A549 (cell line): ENCODE measurements around the gene LGALS1. TPM values are rescaled to one million over a fixed set of nuclear protein-coding genes. Genes with fewer than 3 reads are reported as not detected.

Experiments used
- ATAC-seq, 2 experiments: fragments of 200-7000 bp in 1 of 2; fragments of >200 bp in 1 of 2; cut with Nextera tagmentation in 1 of 2; cut with Tn5 transposase in 1 of 2; 3 replicates each; pipeline versions ENCODE4 v1.8.0 to v1.9.1; 2018 to 2020; ENCODE audit warnings: mild to moderate bottlenecking in 1 of 2, moderate library complexity in 1 of 2
- CTCF ChIA-PET: fragments of 300-600 bp; sonication (Branson Sonifier 250); formaldehyde crosslinking; extraction: SDS; loops from one replicate; lab custom pipeline; 2021; ENCODE audit warnings: antibody characterized with exemption, inconsistent platforms; lab: Yijun Ruan, JAX
- POLR2A ChIA-PET: fragments of 350-600 bp; formaldehyde crosslinking; extraction: SDS; loops from one replicate; lab custom pipeline; 2021; ENCODE audit warnings: antibody characterized with exemption, inconsistent platforms; lab: Yijun Ruan, JAX
- DNase-seq, 2 experiments: peaks; one replicate each; pipeline versions ENCODE4 v3.0.0 to v3.0.0-alpha.2; 2011 to 2016; ENCODE audit warnings: low read depth in 1 of 2, low spot score in 1 of 2
- FAIRE-seq: peaks from 2 replicates; lab custom pipeline; 2011; peaks lifted over from hg19 to GRCh38; lab: Jason Lieb, UNC
- H3K27ac ChIP-seq, 2 experiments: fragments of >200 bp; sonication (Bioruptor Twin); formaldehyde crosslinking; 3 replicates each; pipeline ENCODE4 v1.5.1; 2016 to 2017
- H3K4me1 ChIP-seq: fragments of >200 bp; sonication (Bioruptor Twin); formaldehyde crosslinking; 3 replicates; pipeline ENCODE4 v1.6.1; 2016
- H3K4me2 ChIP-seq: fragments of >200 bp; sonication (Bioruptor Twin); formaldehyde crosslinking; 3 replicates; pipeline ENCODE4 v1.6.1; 2016
- H3K4me3 ChIP-seq: fragments of >200 bp; sonication (Bioruptor Twin); formaldehyde crosslinking; 3 replicates; pipeline ENCODE4 v1.5.1; 2016
- H3K9me3 ChIP-seq: fragments of >200 bp; sonication (Bioruptor Twin); formaldehyde crosslinking; 3 replicates; pipeline ENCODE4 v1.6.1; 2016
- CBX2 ChIP-seq: fragments of 200-600 bp; sonication (generic); IDR thresholded peaks from 2 replicates; pipeline ENCODE4 v1.6.1; 2016; ENCODE audit warnings: low read depth, mild to moderate bottlenecking, borderline replicate concordance
- CTCF ChIP-seq: fragments of >200 bp; sonication (Bioruptor Twin); formaldehyde crosslinking; IDR thresholded peaks from 3 replicates; pipeline ENCODE4 v1.5.1; 2016
- EHF ChIP-seq: fragments of 250-450 bp; sonication (Bioruptor Pico); IDR thresholded peaks from 2 replicates; pipeline ENCODE4 v1.5.0; 2020; ENCODE audit warnings: mild to moderate bottlenecking
- EHMT2 ChIP-seq: fragments of 200-600 bp; sonication (generic); IDR thresholded peaks from 2 replicates; pipeline ENCODE4 v1.6.1; 2016; ENCODE audit warnings: antibody characterized with exemption, low read depth, mild to moderate bottlenecking, moderate library complexity
- FOSB ChIP-seq: fragments of 250-450 bp; sonication (Bioruptor Pico); IDR thresholded peaks from 2 replicates; pipeline ENCODE4 v1.5.0; 2020; ENCODE audit warnings: mild to moderate bottlenecking, moderate library complexity
- HEYL ChIP-seq: fragments of 250-450 bp; sonication (Bioruptor Pico); IDR thresholded peaks from 2 replicates; pipeline ENCODE4 v1.8.0; 2021; ENCODE audit warnings: mild to moderate bottlenecking, moderate library complexity
- HMGXB4 ChIP-seq: fragments of 250-450 bp; sonication (Bioruptor Pico); IDR thresholded peaks from 2 replicates; pipeline ENCODE4 v1.5.0; 2021; ENCODE audit warnings: mild to moderate bottlenecking, moderate library complexity, borderline replicate concordance
- JUN ChIP-seq, 2 experiments: fragments of >200 bp; sonication (Bioruptor Twin); formaldehyde crosslinking; IDR thresholded peaks; 2 replicates in 1 of 2; 3 replicates in 1 of 2; pipeline ENCODE4 v1.6.1; 2016 to 2017
- MAZ ChIP-seq: fragments of 150-350 bp; IDR thresholded peaks from 2 replicates; pipeline ENCODE4 v1.6.1; 2014; ENCODE audit warnings: antibody characterized with exemption, low read depth, low read length, borderline replicate concordance
- NR3C1 ChIP-seq: fragments of >200 bp; sonication (Bioruptor Twin); formaldehyde crosslinking; IDR thresholded peaks from 3 replicates; pipeline ENCODE4 v1.6.1; 2017
- PHF8 ChIP-seq: fragments of 200-600 bp; sonication (generic); IDR thresholded peaks from 2 replicates; pipeline ENCODE4 v1.6.1; 2016; ENCODE audit warnings: low read depth, mild to moderate bottlenecking, antibody characterized with exemption, moderate library complexity, borderline replicate concordance
- POLR2A ChIP-seq: IDR thresholded peaks from 2 replicates; pipeline ENCODE4 v1.6.1; 2012; ENCODE audit warnings: mild to moderate bottlenecking, low read length
- POLR2AphosphoS2 ChIP-seq: conservative IDR thresholded peaks from 2 replicates; pipeline ENCODE4 v1.6.1; 2012; ENCODE audit warnings: low read length, improper control_type of control experiment, inconsistent platforms
- RAD21 ChIP-seq, 2 experiments: fragments of >200 bp in 1 of 2; sonication (Bioruptor Twin) in 1 of 2; formaldehyde crosslinking in 1 of 2; IDR thresholded peaks in 1 of 2; conservative IDR thresholded peaks in 1 of 2; 2 replicates in 1 of 2; 3 replicates in 1 of 2; pipeline ENCODE4 v1.6.1; 2012 to 2018; ENCODE audit warnings: inconsistent platforms in 1 of 2
- RARB ChIP-seq: fragments of 250-450 bp; sonication (Bioruptor Pico); IDR thresholded peaks from 2 replicates; pipeline ENCODE4 v1.8.0; 2021; ENCODE audit warnings: mild to moderate bottlenecking, moderate library complexity
- RNF2 ChIP-seq: fragments of 200-600 bp; sonication (generic); IDR thresholded peaks from 2 replicates; pipeline ENCODE4 v1.6.1; 2016; ENCODE audit warnings: low read depth, mild to moderate bottlenecking, antibody characterized with exemption, moderate library complexity, borderline replicate concordance
- SMC3 ChIP-seq: fragments of >200 bp; sonication (Bioruptor Twin); formaldehyde crosslinking; IDR thresholded peaks from 3 replicates; pipeline ENCODE4 v1.6.1; 2018; ENCODE audit warnings: inconsistent platforms
- TP53 ChIP-seq: fragments of 250-450 bp; sonication (Bioruptor Pico); IDR thresholded peaks from 2 replicates; pipeline ENCODE4 v1.5.0; 2021; ENCODE audit warnings: mild to moderate bottlenecking, moderate library complexity
- ZFP36 ChIP-seq: fragments of 450-650 bp; IDR thresholded peaks from 2 replicates; pipeline ENCODE4 v1.6.1; 2014; ENCODE audit warnings: borderline replicate concordance; ENCODE audit not compliant: partially characterized antibody
- WGBS: methylation state at CpG from one replicate; pipeline ENCODE4 v1.1.6; 2017; ENCODE audit errors: missing lambda C conversion rate; 5-methylcytosine and 5-hydroxymethylcytosine counted together
- polyA plus RNA-seq, 4 experiments: library from polyadenylated mRNA; depleted of rRNA in 3 of 4; stranded (reverse); fragments of >200 nt; fragmentation: RNase III in 1 of 4; extraction: RNeasy Plus Mini Kit Qiagen cat#74134 plus additional on column Dnase treatment in 1 of 4; gene quantifications; 2 replicates in 3 of 4; 3 replicates in 1 of 4; pipeline ENCODE4 v1.2.3, GENCODE V29; 2011 to 2017
- TF ChIP-seq, protein P1 (sequence below): IDR thresholded peaks from 2 replicates; pipeline ENCODE4 v1.6.1; 2012

LGALS1 gene
- polyA plus RNA-seq, 2 of the 4 experiments (the other 2 are of a cell fraction), result 584 to 1,477 TPM

DNA sequence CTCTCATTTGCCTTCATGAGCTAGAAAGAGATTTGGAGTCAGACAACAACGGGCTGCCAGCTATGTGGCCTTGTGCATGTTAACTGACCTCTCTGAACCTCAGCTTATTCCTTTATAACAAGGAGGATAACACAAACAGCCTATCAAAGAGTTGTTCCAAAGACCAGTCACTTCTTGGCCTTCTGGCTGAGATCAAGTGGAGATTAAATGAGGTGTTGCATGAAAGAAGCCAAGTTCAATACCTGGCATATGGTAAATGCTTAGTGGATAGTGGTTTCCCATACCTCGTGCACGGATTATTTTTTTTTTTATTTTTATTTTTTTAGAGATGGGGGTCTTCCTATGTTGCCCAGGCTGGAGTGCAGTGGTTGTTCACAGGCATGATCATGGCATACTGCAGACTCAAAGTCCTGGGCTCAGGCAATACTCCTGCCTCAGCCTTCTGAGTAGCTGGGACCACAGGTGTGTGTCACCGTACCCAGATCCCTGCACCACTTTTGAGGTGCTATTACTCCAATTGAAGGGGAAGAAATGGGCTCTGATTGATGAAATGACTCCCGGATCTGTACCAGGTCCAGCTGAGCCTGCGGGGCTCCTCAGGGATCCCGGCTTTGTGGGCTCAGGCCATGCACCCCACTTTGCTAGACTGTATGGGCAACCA, 4.9 kb downstream of the LGALS1 start:
- TF ChIP-seq JUN (IDR thresholded peaks at IDR 0.05) (0 out of 5 replicates have a peak, but pooled peaks of 1 of the 2 experiments have one; percentile 14), CBX2 (no peak)
- TF ChIP-seq, all 56 proteins: peak for 1
- WGBS, result 82% methylated on average over 6 of the region's 7 CpGs
- Histone ChIP-seq H3K4me3 (no peak overlapping the region), H3K9me3 (no peaks in the 10 kb centered on the region), H3K4me2 (no peak overlapping the region; the same call in 2 of the 3 replicates), H3K27ac (peak overlapping the region in 1 of 2 experiments; percentile 77; a peak in 4 of 6 replicates), H3K4me1 (peaks cover 29% of the 10 kb centered on the region)
- CTCF ChIA-PET, result interaction anchor here (0.8 to 15.2 kb wide), 12 partner anchors 13 to 146 kb away, joined by 3 to 152 read pairs (median 8); partner anchors contain the start of gene PDXP
- DNase-seq, result no peak
- no peak for FAIRE-seq
- POLR2A ChIA-PET, result interaction anchor here (1.5 kb wide), 1 partner anchor 22 kb away, joined by 4 read pairs; the partner anchor contains the start of gene PDXP
- no peak for ATAC-seq

DNA sequence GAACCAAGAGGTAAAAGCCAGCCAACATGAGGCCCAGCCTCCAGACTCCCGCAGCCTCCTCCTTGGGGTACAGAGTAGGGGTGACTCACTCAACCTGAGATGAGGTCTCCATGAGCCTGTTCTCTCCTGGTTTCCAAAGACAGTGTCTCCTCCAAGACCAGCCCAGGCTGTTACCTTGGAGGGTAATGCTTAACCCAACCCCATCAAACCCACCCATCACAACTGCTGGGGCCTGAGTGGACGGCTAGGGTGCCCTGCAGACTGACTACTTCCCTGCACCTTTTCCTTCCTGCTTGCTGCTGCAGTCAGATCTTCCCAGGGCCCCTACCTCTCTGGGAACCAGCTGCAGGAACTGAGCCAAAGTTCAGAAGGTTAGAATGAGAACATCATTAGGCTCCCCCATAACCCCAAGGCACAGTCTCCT, 5.6 kb downstream of the LGALS1 start:
- Histone ChIP-seq H3K27ac (peak overlapping the region; percentile 42 to 77), H3K9me3 (no peaks in the 10 kb centered on the region), H3K4me2 (peak overlapping the region; percentile 33), H3K4me1 (peaks cover 29% of the 10 kb centered on the region), H3K4me3 (no peak overlapping the region)
- FAIRE-seq (no peak), DNase-seq (no peak), ATAC-seq (no peak; a peak in 2 of 6 replicates)
- ChIA-PET CTCF (interaction anchor here (0.5 to 15.2 kb wide), 29 partner anchors 10 to 145 kb away, joined by 3 to 152 read pairs (median 4); partner anchors contain the start of genes PDXP and TRIOBP), POLR2A (interaction anchor here (1.5 to 1.8 kb wide), 2 partner anchors 22 to 38 kb away, joined by 4 to 9 read pairs; partner anchors contain the start of gene PDXP)
- no CpG with 5 or more reads among the region's 2 CpGs for WGBS
- TF ChIP-seq HMGXB4 (CRISPR knock-in tag) (no peak), FOSB (no peak), RARB (no peak), JUN (IDR thresholded peaks at IDR 0.05) (no peak), NR3C1 (no peak), TP53 (CRISPR knock-in tag) (no peak), EHF (CRISPR knock-in tag) (no peak), PHF8 (no peak), POLR2A (no peak), RNF2 (no peak), POLR2AphosphoS2 (no peak), HEYL (CRISPR knock-in tag) (no peak), SMC3 (no peak)
- TF ChIP-seq, protein P1, sequence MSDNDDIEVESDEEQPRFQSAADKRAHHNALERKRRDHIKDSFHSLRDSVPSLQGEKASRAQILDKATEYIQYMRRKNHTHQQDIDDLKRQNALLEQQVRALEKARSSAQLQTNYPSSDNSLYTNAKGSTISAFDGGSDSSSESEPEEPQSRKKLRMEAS, result no peak

- peak; percentile 62 to 73 for ATAC-seq
- peak in 1 of 2 experiments; percentile 80 for DNase-seq
- peak overlapping the region; percentile 42 to 77 for H3K27ac ChIP-seq
- TF ChIP-seq CTCF (peak; percentile 73), RAD21 (conservative IDR thresholded peaks at IDR 0.05 in 1 of 2, IDR thresholded peaks at IDR 0.05 in 1 of 2) (peak; percentile 70 to 76), MAZ (no peak), ZFP36 (peak; percentile 23), SMC3 (peak; percentile 75; the same call in 2 of the 3 replicates), EHMT2 (no peak)
- TF ChIP-seq, protein P1, result no peak
- TF ChIP-seq, all 56 proteins: peak for 4
- no peak for FAIRE-seq
- ChIA-PET POLR2A (interaction anchor here (1.5 to 1.8 kb wide), 2 partner anchors 23 to 39 kb away, joined by 4 to 9 read pairs; partner anchors contain the start of gene PDXP), CTCF (interaction anchor here (0.5 to 15.2 kb wide), 34 partner anchors 9 to 144 kb away, joined by 3 to 152 read pairs (median 4); partner anchors contain the start of genes PDXP and TRIOBP)
- Histone ChIP-seq H3K9me3 (no peaks in the 10 kb centered on the region), H3K4me1 (peaks cover 29% of the 10 kb centered on the region), H3K4me3 (no peak overlapping the region), H3K4me2 (peak overlapping the region; percentile 33)
- 4% methylated on average over 3 of the region's 6 CpGs for WGBS
These were observed 6.2 kb downstream of the LGALS1 start for GRCh38 chr22:37681556-37682049.
